HCT116 (cell line): ENCODE measurements around the gene NUP133. TPM values are rescaled to one million over a fixed set of nuclear protein-coding genes. Genes with fewer than 3 reads are reported as not detected.

Experiments
- ATAC-seq: fragments of 200-7000 bp; cut with Tn5 transposase; 2 replicates; pipeline ENCODE4 v1.9.1; 2020; ENCODE audit warnings: mild to moderate bottlenecking, moderate library complexity
- BruUV-seq: library from RNA; stranded (reverse); fragments of 400-500 nt; replicated peaks from 2 replicates; lab custom pipeline; 2021; lab: Mats Ljungman, UMichigan
- CTCF ChIA-PET: fragments of 300-600 bp; sonication (Branson Sonifier 250); formaldehyde crosslinking; loops from one replicate; lab custom pipeline; 2021; ENCODE audit warnings: antibody characterized with exemption; lab: Charles Lee
- POLR2A ChIA-PET: fragments of 300-600, 350-600 bp; sonication (Branson Sonifier 250); formaldehyde crosslinking; loops from one replicate; lab custom pipeline; 2021; ENCODE audit warnings: antibody characterized with exemption; lab: Charles Lee
- RAD21 ChIA-PET, 2 experiments: fragments of 300-600 bp; sonication (Branson Sonifier 250); formaldehyde crosslinking; loops; one replicate each; lab custom pipeline; 2023; ENCODE audit warnings: low total read pairs in 2 of 2; ENCODE audit not compliant: uncharacterized antibody in 2 of 2, unreplicated experiment in 2 of 2, low non-redundant PET in 1 of 2; lab: Charles Lee
- DNase-seq: peaks from one replicate; pipeline ENCODE4 v3.0.0-alpha.2; 2010; ENCODE audit warnings: low read depth, low spot score
- H2AFZ ChIP-seq: fragments of 200-600 bp; shearing (Covaris generic), sonication (generic); 2 replicates; pipeline ENCODE4 v1.6.1; 2017; ENCODE audit warnings: low read depth, mixed run types, mixed read lengths, antibody characterized with exemption, low read length; ENCODE audit not compliant: poor library complexity, severe bottlenecking
- H3K27ac ChIP-seq: 2 replicates; pipeline ENCODE4 v1.5.1; 2012; ENCODE audit warnings: low read depth, low read length
- H3K27me3 ChIP-seq: fragments of 200-600 bp; sonication (generic); 2 replicates; pipeline ENCODE4 v1.6.1; 2016; ENCODE audit warnings: mixed run types, low read length, mixed read lengths; ENCODE audit not compliant: insufficient read depth
- H3K36me3 ChIP-seq, 2 experiments: fragments of 200-500 bp in 1 of 2; fragments of 200-600 bp in 1 of 2; sonication (Bioruptor generic) in 1 of 2; sonication (generic) in 1 of 2; 2 replicates each; pipeline versions ENCODE4 v1.5.1 to v1.6.1; 2014 to 2016; ENCODE audit warnings: low read length in 2 of 2, inconsistent platforms in 1 of 2, mixed read lengths in 1 of 2, mixed run types in 1 of 2; ENCODE audit not compliant: insufficient read depth in 2 of 2, control insufficient read depth in 1 of 2
- H3K4me1 ChIP-seq, 2 experiments: fragments of 200-600 bp in 1 of 2; sonication (generic) in 1 of 2; 2 replicates each; pipeline versions ENCODE4 v1.5.1 to v1.6.1; 2012 to 2017; ENCODE audit warnings: low read length in 2 of 2, inconsistent platforms in 1 of 2, mild to moderate bottlenecking in 1 of 2, mixed read lengths in 1 of 2, mixed run types in 1 of 2, moderate library complexity in 1 of 2; ENCODE audit not compliant: insufficient read depth in 2 of 2, control insufficient read depth in 1 of 2
- H3K4me2 ChIP-seq: fragments of 200-600 bp; sonication (generic); 2 replicates; pipeline ENCODE4 v1.6.1; 2017; ENCODE audit warnings: mixed run types, low read length, mixed read lengths
- H3K4me3 ChIP-seq, 2 experiments: fragments of 200-600 bp in 1 of 2; sonication (generic) in 1 of 2; replicated peaks in 1 of 2; 2 replicates each; pipeline ENCODE4 v1.5.1; 2011 to 2016; ENCODE audit warnings: low read length in 2 of 2, control low read depth in 1 of 2, low read depth in 1 of 2, mild to moderate bottlenecking in 1 of 2, mixed read lengths in 1 of 2, mixed run types in 1 of 2
- H3K79me2 ChIP-seq: fragments of 200-600 bp; sonication (generic); 2 replicates; pipeline ENCODE4 v1.6.1; 2017; ENCODE audit warnings: mild to moderate bottlenecking, mixed run types, low read length, moderate library complexity, mixed read lengths; ENCODE audit not compliant: insufficient read depth
- H3K9ac ChIP-seq: fragments of 200-600 bp; sonication (generic); 2 replicates; pipeline ENCODE4 v1.6.1; 2016; ENCODE audit warnings: low read length, mixed read lengths
- H3K9me2 ChIP-seq: fragments of 200-600 bp; sonication (generic), shearing (Covaris generic); 2 replicates; pipeline ENCODE4 v1.6.1; 2017; ENCODE audit warnings: mixed run types, mild to moderate bottlenecking, moderate library complexity; ENCODE audit not compliant: insufficient read depth
- H3K9me3 ChIP-seq, 2 experiments: fragments of 200-500 bp in 1 of 2; fragments of 200-600 bp in 1 of 2; sonication (Bioruptor generic) in 1 of 2; sonication (generic) in 1 of 2; 2 replicates each; pipeline ENCODE4 v1.6.1; 2014 to 2017; ENCODE audit warnings: low read length in 2 of 2, mixed read lengths in 2 of 2, inconsistent platforms in 1 of 2, low read depth in 1 of 2, mild to moderate bottlenecking in 1 of 2, mixed run types in 1 of 2, moderate library complexity in 1 of 2; ENCODE audit not compliant: control insufficient read depth in 1 of 2, insufficient read depth in 1 of 2
- H4K20me1 ChIP-seq: fragments of 200-600 bp; sonication (generic), shearing (Covaris generic); 2 replicates; pipeline ENCODE4 v1.6.1; 2017; ENCODE audit warnings: mixed run types, mild to moderate bottlenecking, moderate library complexity; ENCODE audit not compliant: insufficient read depth
- ATF3 ChIP-seq: IDR thresholded peaks from 2 replicates; pipeline ENCODE4 v1.6.1; 2012
- CBX3 ChIP-seq: IDR thresholded peaks from 2 replicates; pipeline ENCODE4 v1.6.1; 2012; ENCODE audit warnings: low read depth
- CEBPB ChIP-seq: IDR thresholded peaks from 2 replicates; pipeline ENCODE4 v1.6.1; 2012; ENCODE audit warnings: low read depth
- ELF1 ChIP-seq: IDR thresholded peaks from 2 replicates; pipeline ENCODE4 v1.6.1; 2012; ENCODE audit warnings: low read depth, borderline replicate concordance
- EZH2 ChIP-seq: fragments of 200-600 bp; sonication (generic); IDR thresholded peaks from 2 replicates; pipeline ENCODE4 v1.6.1; 2017; ENCODE audit warnings: antibody characterized with exemption, mixed run types
- EZH2phosphoT487 ChIP-seq: fragments of 200-600 bp; IDR thresholded peaks from 2 replicates; pipeline ENCODE4 v1.6.1; 2018; ENCODE audit warnings: antibody characterized with exemption, borderline replicate concordance
- FOSL1 ChIP-seq: IDR thresholded peaks from 2 replicates; pipeline ENCODE4 v1.6.1; 2012; ENCODE audit warnings: low read depth
- JUND ChIP-seq: IDR thresholded peaks from 2 replicates; pipeline ENCODE4 v1.6.1; 2012
- MAX ChIP-seq: IDR thresholded peaks from 2 replicates; pipeline ENCODE4 v1.6.1; 2012
- POLR2A ChIP-seq: IDR thresholded peaks from 2 replicates; pipeline ENCODE4 v1.7.0; 2011; ENCODE audit warnings: borderline replicate concordance; ENCODE audit not compliant: insufficient read depth, insufficient read length; ENCODE audit errors: extremely low read depth
- POLR2AphosphoS5 ChIP-seq: IDR thresholded peaks from 2 replicates; pipeline ENCODE4 v1.6.1; 2011; ENCODE audit warnings: mild to moderate bottlenecking, low read depth, low read length, moderate library complexity
- RAD21 ChIP-seq: IDR thresholded peaks from 2 replicates; pipeline ENCODE4 v1.6.1; 2012; ENCODE audit warnings: low read depth, mild to moderate bottlenecking
- REST ChIP-seq: IDR thresholded peaks from 2 replicates; pipeline ENCODE4 v1.6.1; 2012; ENCODE audit warnings: low read depth
- SP1 ChIP-seq: IDR thresholded peaks from 2 replicates; pipeline ENCODE4 v1.6.1; 2012; ENCODE audit warnings: low read depth
- SRF ChIP-seq: IDR thresholded peaks from 2 replicates; pipeline ENCODE4 v1.6.1; 2012; ENCODE audit warnings: low read depth
- TCF7L2 ChIP-seq: IDR thresholded peaks from 2 replicates; pipeline ENCODE4 v1.7.0; 2011; ENCODE audit warnings: borderline replicate concordance, inconsistent platforms; ENCODE audit not compliant: insufficient read depth, insufficient read length; ENCODE audit errors: extremely low read depth
- YY1 ChIP-seq: IDR thresholded peaks from 2 replicates; pipeline ENCODE4 v1.6.1; 2011; ENCODE audit warnings: low read length, low read depth, moderate library complexity, mild to moderate bottlenecking; ENCODE audit not compliant: insufficient replicate concordance; ENCODE audit errors: extremely low read depth
- ZBTB33 ChIP-seq: IDR thresholded peaks from 2 replicates; pipeline ENCODE4 v1.6.1; 2011; ENCODE audit warnings: mild to moderate bottlenecking, low read length, moderate library complexity; ENCODE audit not compliant: insufficient replicate concordance; ENCODE audit errors: extremely low read depth
- ZFX ChIP-seq: fragments of 450-650 bp; IDR thresholded peaks from 2 replicates; pipeline ENCODE4 v1.6.1; 2017
- ZNF274 ChIP-seq: fragments of 200-500 bp; sonication (Bioruptor generic); IDR thresholded peaks from 2 replicates; pipeline ENCODE4 v1.6.1; 2014; ENCODE audit warnings: mild to moderate bottlenecking, low read depth, low read length, inconsistent platforms
- intact Hi-C: fragments of 100-400 bp; cut with micrococcal nuclease; formaldehyde crosslinking; loops from 2 replicates; pipeline ENCODE4 v1.10.0; 2022
- total RNA-seq: library from RNA; stranded (reverse); gene quantifications from one replicate; pipeline ENCODE4 v1.2.1, GENCODE V29; 2021; ENCODE audit not compliant: unreplicated experiment

NUP133 gene
- total RNA-seq, 1 experiment from 2014 or later: 52.5 TPM

- no peak overlapping the region for H2AFZ ChIP-seq
- DNase-seq (no peak), ATAC-seq (no peak)
- H4K20me1 ChIP-seq: no peaks in the 10 kb centered on the region
- no peak overlapping the region for H3K4me2 ChIP-seq
- H3K9me2 ChIP-seq: no peaks in the 10 kb centered on the region
- intact Hi-C loops: no loop called here
- no peak overlapping the region for H3K4me3 ChIP-seq
- 0 out of 2 replicates have a peak, but pooled peaks cover 3% of the 10 kb centered on the region for H3K27me3 ChIP-seq
- H3K9me3 ChIP-seq: no peaks in the 10 kb centered on the region
- no peak overlapping the region for H3K27ac ChIP-seq
- BruUV-seq: no TSS peak
- no peaks in the 10 kb centered on the region for H3K36me3 ChIP-seq
- no peaks in the 10 kb centered on the region for H3K79me2 ChIP-seq
- no peak overlapping the region for H3K9ac ChIP-seq
- RAD21 ChIA-PET: no interaction called here
- H3K4me1 ChIP-seq: no peaks in the 10 kb centered on the region
- CTCF ChIA-PET: no interaction called here
- POLR2A ChIA-PET: no interaction called here
- TF ChIP-seq EZH2phosphoT487 (no peak), REST (no peak), MAX (no peak), POLR2A (no peak), POLR2AphosphoS5 (no peak), FOSL1 (no peak), SRF (no peak), CBX3 (no peak), YY1 (no peak), RAD21 (no peak), ATF3 (no peak), ZBTB33 (no peak), CEBPB (no peak), ZNF274 (no peak), ZFX (no peak), ELF1 (no peak), JUND (no peak), EZH2 (no peak), TCF7L2 (no peak), SP1 (no peak)
Measured at GRCh38 chr1:229431284-229432115, 76.6 kb downstream of the NUP133 start.
